NOMO-1 treated with dmso at 0.1 percent for 144 hours (cell line): Measurements from ENCODE around the gene CST1.
A peak's percentile ranks its signal among the peaks of the same experiment; 100 is the strongest.
"Not testable (repeated sequence)": the region's sequence is repeated elsewhere in the genome, so short reads cannot be mapped to it uniquely, and the experiment has no call there.

Source experiments
- DNase-seq: peaks from one replicate; lab custom pipeline; 2025; ENCODE audit not compliant: unreplicated experiment; lab: John Stamatoyannopoulos, UW

CST1 gene, protein sequence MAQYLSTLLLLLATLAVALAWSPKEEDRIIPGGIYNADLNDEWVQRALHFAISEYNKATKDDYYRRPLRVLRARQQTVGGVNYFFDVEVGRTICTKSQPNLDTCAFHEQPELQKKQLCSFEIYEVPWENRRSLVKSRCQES

DNA sequence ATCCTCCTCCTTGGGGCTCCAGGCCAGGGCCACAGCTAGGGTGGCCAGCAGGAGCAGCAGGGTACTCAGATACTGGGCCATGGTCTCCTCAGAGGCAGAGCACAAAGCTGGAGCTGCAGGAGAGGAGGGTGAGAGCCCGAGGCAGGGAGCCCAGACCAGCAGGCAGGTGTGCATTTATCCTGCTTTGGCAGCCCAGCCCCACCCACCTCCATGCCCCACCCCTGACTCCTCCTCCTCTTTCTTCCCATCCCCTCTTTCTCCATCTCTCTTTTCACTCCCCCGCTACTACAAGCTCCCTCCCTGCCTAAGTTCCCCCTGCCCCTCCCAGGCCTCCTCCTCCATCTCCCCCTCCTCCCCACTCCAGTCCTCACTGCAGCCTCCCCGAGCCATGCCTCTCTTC is at the start of gene CST1:
TSS of gene CST1 (minus strand) at position 150 of the 400 bp plus-strand sequence. CDS start at position 81, 69 bp downstream.
- DNase-seq, result not testable (repeated sequence)

DNA sequence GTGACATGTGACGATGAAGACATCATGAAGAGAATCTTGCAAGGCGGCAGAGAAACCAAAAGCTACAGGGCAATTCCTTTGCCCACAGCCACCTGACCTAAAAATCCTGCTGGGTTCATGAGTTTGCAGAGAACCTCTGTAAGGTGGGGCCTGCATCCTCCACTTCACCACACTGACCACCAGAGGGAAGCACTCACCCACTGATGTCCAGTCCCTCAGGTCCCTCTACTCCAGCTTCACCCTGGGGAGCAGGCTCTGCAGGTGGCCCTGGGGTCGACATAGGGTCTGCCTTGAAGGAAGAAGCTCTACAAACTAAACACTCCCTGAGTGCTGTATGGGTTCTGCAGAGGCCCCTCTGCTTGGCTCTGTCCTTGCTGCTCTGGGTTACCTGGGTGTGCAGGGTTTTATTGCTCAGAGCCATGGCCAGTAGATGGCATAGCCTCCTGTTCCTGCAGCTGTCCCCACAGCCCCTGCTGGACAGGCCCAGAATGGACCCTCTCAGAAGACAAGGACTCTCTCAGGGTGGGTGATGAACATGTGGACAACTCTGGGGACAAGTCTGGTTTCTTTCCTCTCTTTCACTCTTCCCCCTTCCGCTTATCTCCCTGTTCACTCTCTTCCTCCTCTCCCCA is 48.6 kb upstream of the CST1 start:
- DNase-seq, result not testable (repeated sequence)

DNA sequence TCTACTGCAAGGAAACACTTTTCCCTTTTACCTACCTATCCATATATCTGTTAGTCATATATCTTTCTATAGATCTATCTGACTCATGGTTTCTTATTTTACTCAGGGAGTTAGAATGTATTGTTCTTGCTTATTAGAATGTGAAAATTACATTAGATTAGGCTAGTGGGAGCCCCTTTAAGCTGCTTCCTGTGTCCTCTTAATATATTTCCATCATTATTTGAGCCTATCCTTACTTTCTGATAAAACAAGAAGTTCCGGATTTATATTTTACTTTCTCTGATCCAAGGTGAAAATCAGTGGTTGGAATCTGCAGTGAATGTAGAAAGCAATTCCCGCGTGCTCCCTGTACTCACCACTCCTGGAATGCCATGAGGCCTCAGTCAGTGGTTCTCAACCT is 44.8 kb upstream of the CST1 start:
- DNase-seq, result no peak

DNA sequence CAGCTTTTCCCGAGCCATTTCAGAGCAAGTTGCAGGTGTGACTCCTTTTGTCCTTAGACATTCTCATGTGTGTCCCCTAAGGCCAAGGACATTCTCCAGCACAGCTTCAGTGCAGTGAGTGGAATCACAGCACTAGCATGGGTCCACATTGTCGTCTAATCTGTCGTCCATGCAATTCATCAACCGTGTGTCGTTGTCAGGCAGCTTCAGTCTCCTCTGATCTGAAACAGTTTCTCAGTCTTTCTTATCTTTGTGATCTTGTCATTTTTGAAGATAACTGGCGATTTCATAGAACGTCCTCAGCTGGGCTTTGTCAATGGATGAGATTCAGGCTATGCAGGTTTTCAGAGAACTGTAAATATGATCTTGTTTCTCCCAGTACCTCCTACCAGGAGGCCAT is 44.1 kb upstream of the CST1 start:
- no peak for DNase-seq

DNA sequence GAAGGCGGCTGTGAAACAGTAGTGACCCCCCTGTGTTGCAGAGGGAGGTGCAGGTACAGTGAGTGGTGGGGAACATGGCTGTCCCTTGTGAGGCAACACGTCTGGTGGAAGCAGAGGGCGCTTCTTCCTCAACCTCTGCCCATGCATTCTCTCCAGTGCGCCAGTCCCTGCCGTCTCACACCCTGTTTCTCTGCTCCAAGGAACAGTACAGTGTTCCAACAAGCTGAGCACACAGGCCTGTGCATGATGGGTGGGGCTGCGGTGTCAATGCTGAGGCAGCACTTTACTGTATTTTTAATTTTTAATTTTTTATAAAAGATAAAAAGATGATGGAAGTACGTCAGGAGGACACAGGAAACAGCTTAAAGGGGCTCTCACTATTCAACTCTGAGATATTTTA is 43.3 kb upstream of the CST1 start:
- no peak for DNase-seq

DNA sequence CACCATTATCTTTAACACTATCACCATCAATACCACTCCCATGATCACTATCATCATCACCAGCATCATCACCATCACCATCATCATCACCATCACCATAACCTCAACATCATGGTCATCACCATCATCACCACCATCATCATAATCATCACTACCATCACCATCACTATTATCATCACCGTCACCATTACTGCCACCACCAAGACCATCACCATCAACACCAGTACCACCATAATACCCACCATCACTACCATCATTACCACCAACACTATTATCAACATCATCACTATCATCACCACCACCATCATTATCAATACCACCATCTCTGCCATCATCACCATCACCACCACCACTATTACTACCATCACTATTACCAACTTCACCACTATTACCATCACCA is 32.7 kb upstream of the CST1 start:
- DNase-seq, result no peak

DNA sequence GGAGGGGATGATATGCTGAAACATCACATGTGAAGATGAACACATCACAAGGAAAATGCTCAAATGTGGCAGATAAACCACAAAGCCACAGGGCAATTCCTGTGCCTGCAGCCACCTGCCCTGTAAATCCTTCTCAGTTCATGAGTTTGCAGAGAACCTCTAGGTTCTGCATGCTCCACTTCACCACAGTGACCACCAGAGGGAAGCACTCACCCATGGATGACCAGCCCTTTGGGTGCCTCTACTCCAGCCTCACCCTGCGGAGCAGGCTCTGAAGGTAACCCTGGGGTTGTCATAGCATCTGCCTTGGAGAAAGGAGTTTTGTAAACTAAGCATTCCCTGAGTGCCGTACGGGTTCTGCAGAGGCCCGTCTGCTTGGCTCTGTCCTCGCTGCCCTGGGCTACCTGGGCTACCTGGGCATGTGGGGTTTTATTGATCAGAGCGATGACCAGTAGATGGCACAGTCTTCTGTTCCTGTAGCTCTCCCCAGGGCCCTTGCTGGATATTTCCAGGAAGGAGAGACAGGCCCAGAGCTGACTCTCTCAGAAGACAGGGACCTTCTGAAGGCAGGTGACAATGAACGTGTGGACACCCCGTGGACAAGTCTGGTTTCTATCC is 31.7 kb upstream of the CST1 start:
- DNase-seq, result peak; percentile 1

DNA sequence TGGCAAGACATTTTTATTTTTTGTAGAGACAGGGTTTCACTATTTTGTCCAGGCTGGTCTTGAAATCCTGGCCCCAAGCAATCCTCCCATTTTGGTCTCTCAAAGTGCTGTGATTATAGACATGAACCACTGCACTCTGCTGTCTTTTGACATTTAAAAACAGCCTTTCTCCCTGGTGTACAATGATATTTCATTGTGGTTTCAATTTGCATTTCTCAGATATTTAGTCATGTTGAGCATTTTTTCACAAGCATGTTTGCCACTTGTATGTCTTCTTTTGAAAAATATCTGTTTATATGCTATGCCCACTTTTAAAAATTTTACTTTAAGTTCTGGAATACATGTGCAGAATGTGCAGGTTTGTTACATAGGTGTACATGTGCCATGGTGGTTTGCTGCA is 27.9 kb upstream of the CST1 start:
- DNase-seq, result not testable (repeated sequence)

DNA sequence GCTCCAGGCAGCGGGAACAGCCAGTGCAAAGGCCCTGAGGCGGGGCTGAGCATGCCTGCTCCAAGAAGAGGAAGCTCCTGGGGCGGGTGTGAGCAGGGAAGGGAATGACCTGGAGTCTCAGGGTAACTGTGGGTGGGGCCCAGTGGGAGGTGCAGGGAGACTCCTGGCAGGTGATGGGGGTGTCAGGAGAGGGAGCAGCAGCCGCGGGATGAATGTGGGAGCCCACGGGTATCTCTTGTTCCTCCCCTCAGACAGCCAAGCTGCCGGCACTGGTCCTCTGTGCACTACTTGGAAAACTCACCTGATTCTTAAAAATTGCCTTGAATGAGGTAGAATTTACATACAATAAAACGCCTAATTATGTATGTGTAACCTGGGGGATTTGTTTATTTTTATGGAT is 26.6 kb upstream of the CST1 start:
- not testable (repeated sequence) for DNase-seq

DNA sequence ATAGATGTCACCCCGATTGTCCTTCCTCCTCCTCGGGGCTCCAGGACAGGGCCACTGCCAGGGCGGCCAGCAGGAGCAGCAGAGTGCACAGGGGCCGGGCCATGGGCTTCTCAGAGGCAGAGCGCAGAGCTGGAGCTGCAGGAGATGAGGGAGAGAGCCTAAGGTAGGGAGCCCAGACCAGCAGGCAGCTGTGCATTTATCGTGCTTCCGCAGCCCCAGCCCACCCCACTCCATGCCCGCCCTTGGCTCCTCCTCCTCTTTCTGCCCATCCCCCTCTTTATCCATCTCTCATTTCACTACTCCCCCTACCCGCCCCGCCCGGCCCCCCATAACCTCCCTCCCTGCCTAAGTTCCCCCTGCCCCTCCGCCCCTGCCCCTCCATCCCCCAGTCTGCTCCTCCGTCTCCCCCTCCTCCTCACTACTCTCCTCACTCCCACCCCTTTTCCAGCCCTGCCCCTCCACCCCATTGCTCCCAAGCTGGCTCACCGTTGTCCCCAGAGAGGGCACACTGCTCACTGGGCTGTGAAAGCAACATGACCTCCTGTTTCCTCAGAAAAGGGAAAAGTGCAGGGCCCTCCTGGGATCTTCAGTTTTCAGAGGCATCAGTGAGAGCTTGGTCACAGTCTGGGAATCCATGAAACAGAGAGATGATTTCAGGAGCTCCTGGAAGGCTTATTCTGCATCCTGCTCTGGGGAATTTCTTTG is 25.5 kb upstream of the CST1 start:
- no peak for DNase-seq

DNA sequence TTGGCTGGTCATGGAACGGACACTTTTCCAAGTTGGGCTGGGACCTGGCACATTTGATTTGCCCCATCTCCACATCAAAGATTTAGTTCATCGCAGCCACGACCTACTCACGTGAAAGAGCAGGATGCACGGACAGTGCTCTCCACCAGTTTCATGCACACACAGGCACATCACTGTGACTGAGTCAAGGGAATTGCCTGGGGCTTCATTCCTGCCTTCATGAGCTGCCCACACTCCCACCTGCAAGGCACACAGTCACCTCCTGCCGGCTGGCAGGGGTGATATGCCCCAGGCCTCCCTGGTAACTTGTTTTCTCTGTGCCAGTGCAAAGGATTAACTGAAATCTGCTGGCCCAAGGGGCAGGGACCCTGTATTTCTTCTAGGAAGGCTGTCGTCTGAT is 23.3 kb upstream of the CST1 start:
- no peak for DNase-seq

DNA sequence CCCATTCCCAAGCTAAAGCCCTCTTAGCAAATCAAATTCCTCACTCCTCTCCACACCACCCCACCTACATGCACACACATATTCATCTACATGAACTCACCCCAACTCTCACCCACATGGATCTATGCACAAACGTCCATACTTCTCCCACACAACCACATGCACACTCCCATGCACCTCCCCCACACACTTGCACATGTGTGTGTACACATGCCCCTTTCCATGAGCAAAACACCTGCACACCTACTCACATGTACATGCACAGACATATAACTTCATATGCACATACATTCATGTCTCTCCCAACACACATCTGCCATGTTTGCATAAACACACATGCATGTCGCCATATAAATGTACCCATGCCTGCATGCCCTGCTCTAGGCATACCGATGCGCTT is 22.8 kb upstream of the CST1 start:
- DNase-seq, result no peak

DNA sequence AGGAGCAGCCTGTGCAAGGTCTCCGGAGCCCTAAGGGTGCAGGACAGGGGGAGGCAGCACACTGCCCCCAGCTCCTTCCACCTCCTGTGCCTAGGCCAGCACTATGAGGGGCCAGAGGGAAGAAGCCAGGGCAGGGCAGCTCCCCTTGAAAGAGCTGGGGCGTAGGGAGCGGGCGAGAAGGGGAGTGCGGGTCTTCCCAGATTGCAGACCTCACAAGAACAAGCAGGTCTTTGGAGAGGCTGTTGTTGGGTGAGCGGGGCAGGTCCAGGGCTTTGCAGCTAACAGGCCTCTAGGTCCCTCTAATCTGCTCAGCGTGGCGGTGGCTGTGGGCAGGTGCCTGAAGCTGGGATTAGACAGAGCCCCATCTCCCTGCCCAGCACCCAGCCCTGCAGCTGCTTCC is 22.4 kb upstream of the CST1 start:
- no peak for DNase-seq

DNA sequence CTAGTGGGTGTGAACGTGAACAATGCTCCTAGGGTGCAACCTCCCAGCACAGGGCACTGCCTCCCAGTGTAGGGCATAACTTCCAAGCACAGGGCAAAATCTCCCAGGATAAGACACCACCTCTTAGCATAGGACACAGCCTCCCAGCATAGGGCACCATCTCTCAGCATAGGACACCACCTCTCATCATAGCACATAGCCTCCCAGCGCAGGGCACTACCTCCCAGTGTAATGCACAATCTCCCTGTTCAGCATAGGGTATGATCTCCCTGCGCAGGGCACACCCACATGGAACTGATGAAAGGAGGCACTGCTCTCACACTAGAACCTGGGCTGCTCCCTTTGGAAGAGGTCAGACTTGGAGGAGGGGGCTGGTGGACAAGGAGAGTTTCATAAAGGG is 21.3 kb upstream of the CST1 start:
- DNase-seq, result no peak

DNA sequence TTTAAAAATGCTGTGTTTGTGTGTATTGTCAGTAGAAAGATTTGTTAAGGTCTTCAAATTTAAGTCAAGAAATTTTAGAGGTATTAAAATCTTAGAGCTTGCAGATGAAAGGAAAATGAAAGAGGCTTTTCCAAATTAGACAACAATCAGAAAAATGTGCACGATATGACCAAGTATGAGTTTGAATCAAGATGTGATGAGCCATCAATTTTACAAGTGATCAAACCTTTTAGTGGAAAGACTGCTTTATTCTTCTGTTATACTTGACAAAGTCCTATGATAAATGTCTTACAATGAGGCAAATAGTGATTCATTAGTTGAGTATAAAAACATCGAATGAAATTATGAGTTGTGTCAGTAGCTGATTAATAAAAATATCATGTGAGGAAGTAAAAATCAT is 19.6 kb upstream of the CST1 start:
- DNase-seq, result no peak

DNA sequence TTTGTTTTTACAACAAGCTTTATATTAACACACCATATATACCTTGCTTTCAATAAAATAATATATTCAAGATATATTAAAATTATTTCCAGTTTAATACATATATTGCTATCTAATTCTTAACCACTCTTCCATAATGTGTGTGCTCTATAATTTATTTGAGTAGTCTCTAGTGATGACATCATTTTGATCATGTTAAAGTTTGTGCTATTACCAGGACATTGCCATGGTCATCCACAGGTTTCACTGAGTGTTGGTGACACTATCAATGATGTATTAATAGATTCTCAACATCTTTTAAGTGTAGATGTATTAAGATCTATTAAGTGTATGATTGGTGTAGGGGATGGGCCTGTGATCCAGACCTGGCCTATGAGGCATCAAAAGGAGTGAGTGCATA is 17.8 kb upstream of the CST1 start:
- DNase-seq, result not testable (repeated sequence)

DNA sequence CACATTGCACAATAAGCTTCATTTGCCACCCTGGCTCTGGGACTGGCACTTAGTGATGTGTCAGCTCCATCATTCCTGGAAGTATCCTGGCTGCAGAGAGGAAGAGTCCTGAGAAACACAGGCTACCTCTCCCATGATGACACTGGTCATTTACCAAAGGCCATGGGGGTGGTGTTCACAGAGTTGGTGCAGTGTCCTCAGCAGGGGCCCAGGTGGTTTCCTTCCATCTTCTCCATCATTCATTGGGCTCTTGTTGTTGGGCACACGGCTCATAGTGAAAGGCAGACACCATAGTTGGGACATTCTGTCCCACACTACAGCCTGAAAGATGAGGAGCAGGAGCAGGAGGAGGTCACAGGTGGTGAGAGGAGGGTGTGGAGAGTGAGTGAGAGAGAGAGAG is 15.8 kb upstream of the CST1 start:
- no peak for DNase-seq

DNA sequence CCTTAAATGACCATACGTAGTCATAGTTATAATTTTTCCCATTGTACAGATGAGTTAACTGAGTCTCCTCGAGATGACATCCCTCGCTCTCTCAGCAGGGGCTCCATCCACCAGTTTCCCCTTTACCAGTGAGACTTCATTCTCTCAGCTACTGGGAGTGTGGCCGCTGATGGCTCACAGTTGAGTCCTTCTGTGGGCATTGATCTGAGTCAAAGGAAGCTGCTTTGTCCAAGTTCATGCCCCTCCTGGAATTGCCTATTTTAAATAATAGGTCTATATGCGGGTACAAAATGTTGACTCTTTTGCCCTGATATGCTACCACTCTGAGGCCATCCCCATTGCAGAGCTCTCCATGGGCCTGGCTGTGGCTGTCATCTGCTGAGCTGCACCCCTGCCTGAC is 14.8 kb upstream of the CST1 start:
- DNase-seq, result no peak

DNA sequence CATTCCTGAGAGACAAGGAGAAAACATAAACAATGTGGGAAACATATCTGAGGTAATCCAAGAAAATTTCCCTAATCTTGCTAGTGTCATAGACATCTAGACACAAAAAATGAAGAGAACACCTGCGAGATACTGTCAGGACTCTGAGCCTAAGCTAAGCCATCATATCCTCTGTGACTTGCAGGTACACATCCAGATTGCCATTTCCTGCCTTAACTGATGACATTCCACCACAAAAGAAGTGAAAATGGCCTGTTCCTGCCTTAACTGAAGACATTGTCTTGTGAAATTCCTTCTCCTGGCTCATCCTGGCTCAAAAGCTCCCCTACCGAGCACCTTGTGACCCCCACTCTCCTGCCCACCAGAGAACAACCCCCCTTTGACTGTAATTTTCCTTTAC is 13.9 kb upstream of the CST1 start:
- not testable (repeated sequence) for DNase-seq

DNA sequence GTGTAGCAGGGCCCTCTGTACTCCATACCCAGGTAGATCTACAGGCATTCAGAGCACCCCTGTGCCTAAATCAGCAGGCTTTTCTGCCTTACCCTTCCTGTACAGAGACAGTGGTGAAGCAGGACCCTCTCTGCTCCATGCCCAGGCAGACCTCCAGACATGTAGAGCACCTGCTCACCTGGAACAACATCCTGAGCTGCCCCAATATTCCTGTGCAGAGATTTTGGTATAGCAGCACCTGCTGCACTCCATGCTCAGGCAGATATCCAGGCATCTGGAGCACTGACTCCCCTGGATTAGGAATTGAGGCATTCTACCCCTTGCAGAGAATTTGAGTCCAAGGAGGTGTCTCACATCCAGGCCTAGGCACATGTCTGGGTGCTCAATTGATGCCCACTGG is 12.6 kb upstream of the CST1 start:
- no peak for DNase-seq

DNA sequence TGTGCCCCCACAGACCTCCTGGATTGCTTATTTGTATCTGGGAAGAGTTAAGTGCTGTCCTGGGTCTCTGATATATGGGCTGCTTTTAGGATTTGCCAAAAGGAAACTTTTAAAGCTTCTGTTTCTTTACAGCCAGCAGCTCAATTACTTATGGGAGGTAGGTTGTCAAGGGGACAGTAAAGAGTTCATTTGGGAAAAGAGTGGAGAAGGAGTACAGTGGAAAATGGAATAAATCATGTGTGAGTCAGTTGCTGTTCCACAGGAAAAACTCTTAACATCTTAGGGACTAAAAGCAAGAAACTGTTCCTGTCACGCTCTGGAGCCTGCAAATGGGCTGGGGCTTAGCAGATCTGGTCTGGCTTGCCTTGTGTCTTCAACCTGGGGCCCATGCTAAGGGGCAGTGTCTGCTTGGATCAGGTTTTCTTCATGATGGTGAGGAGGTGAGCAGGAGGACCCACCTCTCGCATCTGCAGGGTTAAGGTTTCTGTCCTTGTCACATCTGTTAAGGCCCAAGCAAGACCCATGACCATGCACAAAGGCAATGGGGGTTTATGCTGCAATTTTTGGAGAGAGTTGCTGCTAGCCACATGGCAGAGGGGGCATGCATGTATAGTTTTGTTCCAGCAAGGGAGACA is 8.7 kb upstream of the CST1 start:
- no peak for DNase-seq

DNA sequence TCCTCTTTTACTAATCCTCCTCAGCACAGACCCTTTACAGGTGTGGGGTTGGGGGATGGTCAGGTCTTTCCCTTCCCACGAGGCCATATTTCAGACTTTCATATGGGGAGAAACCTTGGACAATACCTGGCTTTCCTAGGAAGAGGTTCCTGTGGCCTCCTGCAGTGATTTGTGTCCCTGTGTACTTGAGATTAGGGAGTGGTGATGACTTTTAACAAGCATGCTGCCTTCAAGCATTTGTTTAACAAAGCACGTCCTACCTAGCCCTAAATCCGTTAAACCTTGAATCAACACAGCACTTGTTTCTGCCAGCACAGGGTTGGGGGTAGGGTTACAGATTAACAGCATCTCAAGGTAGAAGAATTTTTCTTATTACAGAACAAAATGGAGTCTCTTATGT is 6.1 kb upstream of the CST1 start:
- not testable (repeated sequence) for DNase-seq
